Smooth muscle cell (in vitro differentiated cells): Measurements from ENCODE around the gene REST. TPM values are rescaled to one million over a fixed set of nuclear protein-coding genes. Genes with fewer than 3 reads are reported as not detected.

ENCODE experiments used
- DNase-seq: peaks from one replicate; lab custom pipeline; 2025; ENCODE audit not compliant: unreplicated experiment; lab: John Stamatoyannopoulos, UW
- H2AFZ ChIP-seq: fragments of 200-600 bp; sonication (generic); 2 replicates; pipeline ENCODE4 v1.6.0; 2016; ENCODE audit warnings: antibody characterized with exemption, low read depth, mild to moderate bottlenecking
- H3F3A ChIP-seq: fragments of 200-600 bp; sonication (generic); 2 replicates; pipeline ENCODE4 v1.6.0; 2017; ENCODE audit warnings: antibody characterized with exemption, low read depth
- H3K27ac ChIP-seq: fragments of 200-600 bp; sonication (generic); 2 replicates; pipeline ENCODE4 v1.5.1; 2016; ENCODE audit warnings: low read depth, mild to moderate bottlenecking
- H3K27me3 ChIP-seq: fragments of 200-600 bp; sonication (generic); 2 replicates; pipeline ENCODE4 v1.6.1; 2016; ENCODE audit warnings: low read depth, mild to moderate bottlenecking
- H3K36me3 ChIP-seq: fragments of 200-600 bp; sonication (generic); 2 replicates; pipeline ENCODE4 v1.5.1; 2016; ENCODE audit warnings: low read depth
- H3K4me1 ChIP-seq: fragments of 200-600 bp; sonication (generic); 2 replicates; pipeline ENCODE4 v1.5.1; 2016; ENCODE audit warnings: low read depth
- H3K4me2 ChIP-seq: fragments of 200-600 bp; sonication (generic); 2 replicates; pipeline ENCODE4 v1.6.0; 2016; ENCODE audit warnings: mild to moderate bottlenecking
- H3K4me3 ChIP-seq: fragments of 200-600 bp; sonication (generic); 2 replicates; pipeline ENCODE4 v1.5.1; 2016; ENCODE audit warnings: mild to moderate bottlenecking
- H3K79me2 ChIP-seq: fragments of 200-600 bp; sonication (generic); 2 replicates; pipeline ENCODE4 v1.6.0; 2016; ENCODE audit warnings: low read depth, mild to moderate bottlenecking
- H3K9ac ChIP-seq: fragments of 200-600 bp; sonication (generic); 2 replicates; pipeline ENCODE4 v1.6.0; 2016; ENCODE audit warnings: low read depth
- H3K9me3 ChIP-seq: fragments of 200-600 bp; sonication (generic); replicated peaks from 2 replicates; pipeline ENCODE4 v1.5.1; 2016; ENCODE audit warnings: low read depth
- H4K20me1 ChIP-seq: fragments of 200-600 bp; sonication (generic); 2 replicates; pipeline ENCODE4 v1.6.0; 2016; ENCODE audit warnings: low read depth
- WGBS: methylation state at CpG from one replicate; pipeline ENCODE4 v1.1.7; 2016; ENCODE audit warnings: low lambda C conversion rate; 5-methylcytosine and 5-hydroxymethylcytosine counted together
- polyA plus RNA-seq: library from polyadenylated mRNA; unstranded; fragments of >200 nt; fragmentation: Nextera tagmentation; extraction: Ambion mirVana; gene quantifications from 2 replicates; pipeline ENCODE4 v1.2.1, GENCODE V29; 2016
- total RNA-seq: library from RNA; depleted of rRNA; stranded (reverse); fragments of >200 nt; gene quantifications from 2 replicates; pipeline ENCODE4 v1.2.3, GENCODE V29; 2014
- TF ChIP-seq, protein P1 (sequence below): fragments of 200-600 bp; sonication (generic); IDR thresholded peaks from 2 replicates; pipeline ENCODE4 v1.5.1; 2017; ENCODE audit warnings: borderline replicate concordance, mild to moderate bottlenecking, antibody characterized with exemption; ENCODE audit not compliant: insufficient read depth, poor library complexity, severe bottlenecking

Gene REST
- total and polyA plus RNA-seq, 2 experiments from 2014 or later = 53.8 to 70.9 TPM

GRCh38 chr4:56972389-56972788 lies 64.7 kb downstream of the REST start:
- Histone ChIP-seq H4K20me1 (peaks cover 28% of the 10 kb centered on the region), H3F3A (no peaks in the 10 kb centered on the region), H3K4me3 (no peak overlapping the region), H3K9ac (no peak overlapping the region), H3K4me1 (peaks cover 11% of the 10 kb centered on the region), H3K79me2 (peaks cover 37% of the 10 kb centered on the region), H3K4me2 (no peak overlapping the region), H3K36me3 (peaks cover 31% of the 10 kb centered on the region), H3K27ac (no peak overlapping the region), H3K27me3 (no peaks in the 10 kb centered on the region), H3K9me3 (no peaks in the 10 kb centered on the region), H2AFZ (no peak overlapping the region)
- 98% methylated on average over 2 of the region's 2 CpGs for WGBS
- no peak for DNase-seq
- TF ChIP-seq, protein P1, sequence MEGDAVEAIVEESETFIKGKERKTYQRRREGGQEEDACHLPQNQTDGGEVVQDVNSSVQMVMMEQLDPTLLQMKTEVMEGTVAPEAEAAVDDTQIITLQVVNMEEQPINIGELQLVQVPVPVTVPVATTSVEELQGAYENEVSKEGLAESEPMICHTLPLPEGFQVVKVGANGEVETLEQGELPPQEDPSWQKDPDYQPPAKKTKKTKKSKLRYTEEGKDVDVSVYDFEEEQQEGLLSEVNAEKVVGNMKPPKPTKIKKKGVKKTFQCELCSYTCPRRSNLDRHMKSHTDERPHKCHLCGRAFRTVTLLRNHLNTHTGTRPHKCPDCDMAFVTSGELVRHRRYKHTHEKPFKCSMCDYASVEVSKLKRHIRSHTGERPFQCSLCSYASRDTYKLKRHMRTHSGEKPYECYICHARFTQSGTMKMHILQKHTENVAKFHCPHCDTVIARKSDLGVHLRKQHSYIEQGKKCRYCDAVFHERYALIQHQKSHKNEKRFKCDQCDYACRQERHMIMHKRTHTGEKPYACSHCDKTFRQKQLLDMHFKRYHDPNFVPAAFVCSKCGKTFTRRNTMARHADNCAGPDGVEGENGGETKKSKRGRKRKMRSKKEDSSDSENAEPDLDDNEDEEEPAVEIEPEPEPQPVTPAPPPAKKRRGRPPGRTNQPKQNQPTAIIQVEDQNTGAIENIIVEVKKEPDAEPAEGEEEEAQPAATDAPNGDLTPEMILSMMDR = no peak

- no peak overlapping the region for H3K4me2 ChIP-seq
- H3K9ac ChIP-seq = no peak overlapping the region
- peaks cover 11% of the 10 kb centered on the region for H3K4me1 ChIP-seq
- DNase-seq = no peak
- peaks cover 2% of the 10 kb centered on the region for H3F3A ChIP-seq
- H3K27me3 ChIP-seq = no peaks in the 10 kb centered on the region
- TF ChIP-seq, protein P1 = no peak
- H3K4me3 ChIP-seq = no peak overlapping the region
- peaks cover 28% of the 10 kb centered on the region for H3K36me3 ChIP-seq
- H3K79me2 ChIP-seq = peaks cover 37% of the 10 kb centered on the region
- H3K9me3 ChIP-seq = no peaks in the 10 kb centered on the region
- H3K27ac ChIP-seq = no peak overlapping the region
- no peak overlapping the region for H2AFZ ChIP-seq
- H4K20me1 ChIP-seq = peaks cover 28% of the 10 kb centered on the region
Observed at GRCh38 chr4:56972809-56973208, 65.1 kb downstream of the REST start.

DNA sequence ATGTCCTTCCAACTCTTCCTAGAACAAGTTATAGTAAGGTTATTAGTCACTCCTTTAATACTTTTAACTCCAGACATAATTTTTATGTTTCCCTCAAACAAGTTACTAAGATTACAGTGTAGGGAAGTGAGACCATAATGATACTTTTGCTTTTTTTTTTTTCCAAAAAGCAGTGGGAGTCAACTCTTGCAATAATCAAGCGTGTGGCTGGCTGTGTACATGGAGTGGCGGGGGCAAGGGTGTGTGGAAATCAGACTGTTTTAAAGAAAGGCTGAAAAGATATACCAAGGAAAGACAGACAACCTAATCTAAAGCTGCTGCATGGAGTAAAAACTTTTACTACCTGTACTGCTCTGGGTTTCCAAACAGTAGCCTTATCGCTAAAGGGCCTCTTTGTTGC lies 65.6 kb downstream of the REST start:
- H3K79me2 ChIP-seq = peaks cover 37% of the 10 kb centered on the region

GRCh38 chr4:56976283-56976836 lies 68.7 kb downstream of the REST start:
- peak overlapping the region; percentile 74 for H3K9ac ChIP-seq
- H3K27me3 ChIP-seq = no peaks in the 10 kb centered on the region
- peaks cover 47% of the 10 kb centered on the region for H4K20me1 ChIP-seq
- no peaks in the 10 kb centered on the region for H3K9me3 ChIP-seq
- WGBS = 4% methylated on average over 35 of the region's 35 CpGs
- H3K4me1 ChIP-seq = peaks cover 28% of the 10 kb centered on the region
- H2AFZ ChIP-seq = no peak overlapping the region
- peak overlapping the region; percentile 92 for H3K4me2 ChIP-seq
- H3K36me3 ChIP-seq = peaks cover 22% of the 10 kb centered on the region
- TF ChIP-seq, protein P1 = no peak
- peaks cover 9% of the 10 kb centered on the region for H3F3A ChIP-seq
- no peak overlapping the region for H3K27ac ChIP-seq
- peaks cover 63% of the 10 kb centered on the region for H3K79me2 ChIP-seq
- no peak for DNase-seq
- peak overlapping the region; percentile 88 for H3K4me3 ChIP-seq

More for the DNA sequence above, 65.6 kb downstream of the REST start:
- Histone ChIP-seq H3K9me3 (no peaks in the 10 kb centered on the region), H3K27me3 (no peaks in the 10 kb centered on the region), H3K4me1 (peaks cover 11% of the 10 kb centered on the region), H3K4me3 (no peak overlapping the region), H3K9ac (no peak overlapping the region), H3K36me3 (peaks cover 28% of the 10 kb centered on the region), H3F3A (peaks cover 7% of the 10 kb centered on the region), H3K27ac (no peak overlapping the region), H2AFZ (no peak overlapping the region), H4K20me1 (peaks cover 28% of the 10 kb centered on the region), H3K4me2 (no peak overlapping the region)
- WGBS = 99% methylated on average over 3 of the region's 3 CpGs
- DNase-seq = no peak
- TF ChIP-seq, protein P1 = no peak
